ENCODE results near the gene FAM3D.

Gene FAM3D

GRCh38 chr3:58652624-58653023 is 13.9 kb downstream of the FAM3D start:
- no peak for FAIRE-seq
- DNase-seq (ENCODE audit: insufficient read length, low spot score), result no peak
- TF ChIP-seq, protein P1, sequence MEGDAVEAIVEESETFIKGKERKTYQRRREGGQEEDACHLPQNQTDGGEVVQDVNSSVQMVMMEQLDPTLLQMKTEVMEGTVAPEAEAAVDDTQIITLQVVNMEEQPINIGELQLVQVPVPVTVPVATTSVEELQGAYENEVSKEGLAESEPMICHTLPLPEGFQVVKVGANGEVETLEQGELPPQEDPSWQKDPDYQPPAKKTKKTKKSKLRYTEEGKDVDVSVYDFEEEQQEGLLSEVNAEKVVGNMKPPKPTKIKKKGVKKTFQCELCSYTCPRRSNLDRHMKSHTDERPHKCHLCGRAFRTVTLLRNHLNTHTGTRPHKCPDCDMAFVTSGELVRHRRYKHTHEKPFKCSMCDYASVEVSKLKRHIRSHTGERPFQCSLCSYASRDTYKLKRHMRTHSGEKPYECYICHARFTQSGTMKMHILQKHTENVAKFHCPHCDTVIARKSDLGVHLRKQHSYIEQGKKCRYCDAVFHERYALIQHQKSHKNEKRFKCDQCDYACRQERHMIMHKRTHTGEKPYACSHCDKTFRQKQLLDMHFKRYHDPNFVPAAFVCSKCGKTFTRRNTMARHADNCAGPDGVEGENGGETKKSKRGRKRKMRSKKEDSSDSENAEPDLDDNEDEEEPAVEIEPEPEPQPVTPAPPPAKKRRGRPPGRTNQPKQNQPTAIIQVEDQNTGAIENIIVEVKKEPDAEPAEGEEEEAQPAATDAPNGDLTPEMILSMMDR (IDR thresholded peaks at IDR 0.05; ENCODE audit: insufficient read depth, missing control alignments), result no peak

GRCh38 chr3:58651276-58651675 is 15.3 kb downstream of the FAM3D start:
- DNase-seq (ENCODE audit: insufficient read length, low spot score) (no peak), FAIRE-seq (no peak)
- TF ChIP-seq, protein P1 (IDR thresholded peaks at IDR 0.05; ENCODE audit: insufficient read depth, missing control alignments), result no peak

DNA sequence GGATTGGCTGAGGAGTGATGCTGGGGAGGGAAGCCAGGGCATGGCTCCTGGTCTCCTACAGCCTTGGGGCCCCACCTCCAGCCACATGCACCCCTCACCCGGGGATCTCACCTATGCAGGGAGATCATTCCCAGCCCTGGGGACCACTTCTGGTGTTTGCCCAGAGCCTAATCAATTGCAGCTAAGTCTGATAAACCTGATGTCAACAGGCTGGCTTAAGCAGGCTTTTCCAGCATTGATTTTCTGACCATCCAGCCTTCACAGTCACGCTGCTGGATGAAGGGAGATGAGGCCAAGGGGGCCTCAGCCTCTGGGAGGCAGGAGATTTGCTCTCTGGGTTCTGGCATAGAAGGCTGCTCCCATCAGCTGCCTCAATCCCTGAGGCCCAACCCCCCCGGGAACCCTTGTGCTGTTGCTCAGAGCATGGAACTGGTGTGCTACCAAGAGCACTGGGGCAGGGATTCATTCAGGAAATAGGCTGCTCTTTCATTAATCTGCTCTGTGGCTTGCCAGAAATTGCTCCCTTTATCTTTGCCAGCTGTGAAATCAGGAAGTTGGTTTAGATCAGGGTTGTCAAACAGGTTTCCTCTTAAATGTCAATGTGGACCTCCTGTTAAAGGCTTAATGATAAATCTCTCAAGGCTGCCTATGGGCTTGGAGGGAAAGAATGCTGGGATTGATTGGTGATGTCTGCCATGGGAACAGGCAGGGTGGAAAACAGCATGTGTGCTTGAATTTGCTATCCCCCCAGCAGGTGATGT is 19.0 kb downstream of the FAM3D start:
- FAIRE-seq, result no peak
- TF ChIP-seq, protein P1 (IDR thresholded peaks at IDR 0.05; ENCODE audit: insufficient read depth, missing control alignments), result no peak
- DNase-seq (ENCODE audit: insufficient read length, low spot score), result no peak

DNA sequence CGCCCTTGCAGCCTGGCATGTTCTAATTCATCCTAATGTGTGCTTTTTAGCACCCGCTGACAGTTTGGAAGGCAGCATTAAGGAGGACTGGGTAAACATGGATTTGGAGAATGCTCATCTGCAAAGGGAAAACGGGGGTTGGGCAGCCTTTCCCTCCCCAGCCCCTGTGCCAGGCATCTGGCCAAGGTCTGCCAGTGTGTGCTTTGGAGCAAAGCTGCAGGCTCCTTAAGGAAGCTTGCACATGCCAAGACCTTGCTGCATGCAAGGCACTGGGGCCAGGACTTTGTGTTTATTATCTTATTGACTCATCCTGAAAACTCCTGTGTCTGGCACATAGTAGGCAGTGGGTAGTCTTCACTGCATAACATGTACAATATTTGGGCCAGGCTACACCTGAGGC is 20.1 kb downstream of the FAM3D start:
- DNase-seq (ENCODE audit: insufficient read length, low spot score) (no peak), FAIRE-seq (no peak)
- TF ChIP-seq, protein P1 (IDR thresholded peaks at IDR 0.05; ENCODE audit: insufficient read depth, missing control alignments), result no peak

- TF ChIP-seq, protein P1 (IDR thresholded peaks at IDR 0.05; ENCODE audit: insufficient read depth, missing control alignments), result no peak
- no peak for DNase-seq (ENCODE audit: insufficient read length, low spot score)
- no peak for FAIRE-seq
Measured at GRCh38 chr3:58645726-58646125, 20.8 kb downstream of the FAM3D start.

GRCh38 chr3:58642846-58643245 is 23.7 kb downstream of the FAM3D start:
- DNase-seq (ENCODE audit: insufficient read length, low spot score), result no peak
- TF ChIP-seq, protein P1 (IDR thresholded peaks at IDR 0.05; ENCODE audit: insufficient read depth, missing control alignments), result no peak
- FAIRE-seq, result no peak

GRCh38 chr3:58640700-58641372 is 25.7 kb downstream of the FAM3D start:
- peak; percentile 65 for DNase-seq (ENCODE audit: insufficient read length, low spot score)
- TF ChIP-seq, protein P1 (IDR thresholded peaks at IDR 0.05; ENCODE audit: insufficient read depth, missing control alignments), result peak; percentile 98
- FAIRE-seq, result no peak

Data from D721Med (cell line).